Measurements from ENCODE around the gene POR.
A peak's percentile ranks its signal among the peaks of the same experiment; 100 is the strongest.
"Not testable (repeated sequence)": the region's sequence is repeated elsewhere in the genome, so short reads cannot be mapped to it uniquely, and the experiment has no call there.

Gene POR

DNA sequence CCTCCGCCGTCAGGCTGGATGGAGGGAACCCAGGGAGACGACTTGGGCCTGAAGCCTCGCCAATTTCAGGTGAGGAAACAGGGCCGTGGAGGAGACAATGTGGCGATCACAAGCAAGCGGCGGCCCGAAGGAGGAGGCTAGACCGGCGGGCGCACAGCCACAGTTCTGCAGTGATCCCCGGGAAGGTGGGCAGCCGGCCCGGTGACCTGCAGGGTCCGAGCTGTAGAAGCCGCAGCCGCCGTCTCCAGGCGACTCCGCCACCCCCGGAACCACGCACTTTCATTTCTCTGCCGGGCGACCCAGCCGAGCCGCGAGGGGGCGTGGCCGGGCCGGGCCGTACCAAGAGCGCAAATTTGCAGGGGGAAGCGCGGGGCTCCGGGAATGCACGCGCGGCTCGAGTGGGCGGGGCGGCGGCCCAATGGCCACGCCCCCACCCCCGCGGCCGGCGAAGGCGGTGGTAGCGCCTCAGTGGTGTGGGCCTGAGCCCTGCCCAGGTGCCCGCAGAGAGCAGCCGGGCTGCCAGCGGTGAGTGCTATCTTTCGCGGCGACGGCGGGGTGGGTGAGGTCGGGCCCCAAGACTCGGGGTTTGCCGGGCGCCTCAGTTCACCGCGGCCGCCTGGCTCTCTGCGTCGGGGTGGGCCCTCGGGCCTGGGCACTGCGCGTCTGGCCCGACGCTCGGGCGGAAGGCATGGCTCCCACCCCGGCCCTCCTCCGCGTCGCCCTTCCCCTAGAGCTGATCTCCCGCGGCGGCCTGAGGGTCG is at the start of gene POR:
Gene POR (plus strand): TSS at position 501 of the 761 bp plus-strand sequence. CDS start 38,847 bp downstream, outside the sequence.
- peak; percentile 93 for DNase-seq

GRCh38 chr7:75866114-75866488 is 48.9 kb upstream of the POR start:
- no peak for DNase-seq

- DNase-seq: peak; percentile 54
Measured at GRCh38 chr7:75866489-75867389, 48.2 kb upstream of the POR start.

DNA sequence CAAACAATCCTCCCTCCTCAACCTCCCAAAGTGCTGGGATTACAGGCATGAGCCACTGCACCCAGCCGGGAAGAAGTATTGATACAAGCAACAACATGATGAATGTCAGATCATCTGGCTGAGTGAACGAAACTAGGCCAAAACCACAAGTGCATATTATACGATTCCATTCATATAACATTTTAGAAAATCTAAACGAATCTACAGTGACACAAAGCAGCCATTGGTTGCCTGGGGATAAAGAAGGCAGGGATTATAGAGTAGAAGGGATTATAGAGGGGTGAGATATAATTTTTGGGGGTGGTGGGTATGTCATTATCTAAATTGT is 47.6 kb upstream of the POR start:
- no peak for DNase-seq

GRCh38 chr7:75868153-75868552 is 46.8 kb upstream of the POR start:
- DNase-seq: no peak

DNA sequence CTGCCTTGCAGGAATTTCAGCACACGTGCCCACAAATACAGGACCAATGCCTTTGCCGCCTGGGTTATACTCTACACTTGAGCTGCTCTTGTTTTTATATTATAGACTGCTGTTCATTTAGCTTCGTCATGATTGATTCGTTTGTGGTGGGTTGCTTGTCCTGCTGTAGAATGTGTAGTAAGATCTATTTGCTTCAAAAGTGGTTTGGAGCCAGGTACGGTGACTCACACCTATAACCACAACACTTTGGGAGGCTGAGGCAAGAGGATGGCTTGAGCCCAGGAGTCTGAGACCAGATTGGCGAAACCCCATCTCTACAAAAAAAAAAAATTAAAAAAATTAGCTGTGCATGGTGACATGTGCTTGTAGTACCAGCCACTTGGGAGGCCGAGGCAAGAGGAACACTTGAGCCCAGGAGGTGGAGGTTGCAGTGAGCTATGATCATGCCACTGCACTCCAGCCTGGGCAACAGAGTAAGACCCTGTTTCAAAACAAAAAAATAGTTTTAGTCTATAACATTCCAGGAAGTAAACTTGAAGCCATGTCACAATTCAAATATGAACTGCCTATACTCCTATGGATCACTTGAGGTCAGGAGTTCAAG is 45.1 kb upstream of the POR start:
- peak; percentile 49 for DNase-seq

DNA sequence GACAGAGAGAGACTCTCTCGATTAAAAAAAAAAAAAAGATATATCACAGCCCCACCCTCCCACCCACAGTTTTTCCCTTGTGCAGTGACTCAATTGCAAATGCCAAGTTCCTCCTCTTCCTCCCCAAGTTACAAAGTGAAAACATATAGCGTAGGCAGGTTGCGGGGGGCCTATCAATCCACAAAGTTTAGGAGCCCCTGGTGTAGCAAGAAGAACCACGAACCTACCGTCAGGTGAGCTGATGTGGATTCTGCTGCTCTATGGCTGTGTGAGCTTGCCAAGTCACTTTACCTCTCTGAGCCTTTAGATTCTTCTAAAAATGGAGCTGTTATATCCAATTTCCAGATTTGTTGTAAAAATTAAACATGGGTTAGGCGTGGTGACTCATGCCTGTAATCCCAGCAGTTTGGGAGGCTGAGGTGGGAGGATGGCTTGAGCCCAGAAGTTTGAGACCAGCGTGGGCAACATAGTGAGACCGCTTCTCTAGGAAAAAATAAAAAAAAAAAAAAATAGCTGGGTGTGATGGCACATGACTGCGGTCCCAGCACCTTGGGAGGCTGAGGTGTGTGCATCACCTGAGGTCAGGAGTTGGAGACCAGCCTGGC is 44.3 kb upstream of the POR start:
- no peak for DNase-seq

DNA sequence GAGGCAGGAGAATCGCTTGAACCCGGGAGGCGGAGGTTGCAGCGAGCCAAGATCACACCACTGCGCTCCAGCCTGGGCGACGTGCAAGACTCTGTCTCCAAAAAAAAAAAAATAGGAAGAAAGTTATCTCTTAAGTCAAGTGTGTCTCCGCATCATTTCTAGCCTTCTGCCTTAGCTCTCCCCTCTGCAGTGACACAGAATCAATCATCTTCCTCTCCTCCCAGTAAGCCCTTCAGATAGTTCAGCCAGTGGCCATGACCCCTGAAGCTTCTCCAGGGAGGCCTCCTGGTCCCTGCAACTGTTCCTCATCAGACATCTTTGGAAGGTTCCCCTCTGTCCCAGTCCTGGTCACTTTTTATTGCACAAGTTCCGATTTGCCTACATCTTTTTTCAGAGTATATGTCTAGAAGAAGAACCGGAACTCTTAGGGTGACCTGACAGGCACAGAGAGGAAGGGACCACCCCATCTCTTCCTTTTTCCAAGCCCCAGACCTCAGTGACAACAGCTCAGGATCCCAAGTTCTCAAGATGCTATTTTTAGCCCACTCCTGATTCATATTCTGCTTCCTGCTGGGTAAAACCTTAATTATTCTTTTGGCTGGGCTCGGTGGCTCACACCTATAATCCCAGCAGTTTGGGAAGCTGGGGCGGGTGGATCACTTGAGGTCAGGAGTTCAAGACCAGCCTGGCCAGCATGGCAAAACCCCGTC is 42.7 kb upstream of the POR start:
- no peak for DNase-seq

GRCh38 chr7:75874180-75874579 is 40.8 kb upstream of the POR start:
- DNase-seq: not testable (repeated sequence)

DNA sequence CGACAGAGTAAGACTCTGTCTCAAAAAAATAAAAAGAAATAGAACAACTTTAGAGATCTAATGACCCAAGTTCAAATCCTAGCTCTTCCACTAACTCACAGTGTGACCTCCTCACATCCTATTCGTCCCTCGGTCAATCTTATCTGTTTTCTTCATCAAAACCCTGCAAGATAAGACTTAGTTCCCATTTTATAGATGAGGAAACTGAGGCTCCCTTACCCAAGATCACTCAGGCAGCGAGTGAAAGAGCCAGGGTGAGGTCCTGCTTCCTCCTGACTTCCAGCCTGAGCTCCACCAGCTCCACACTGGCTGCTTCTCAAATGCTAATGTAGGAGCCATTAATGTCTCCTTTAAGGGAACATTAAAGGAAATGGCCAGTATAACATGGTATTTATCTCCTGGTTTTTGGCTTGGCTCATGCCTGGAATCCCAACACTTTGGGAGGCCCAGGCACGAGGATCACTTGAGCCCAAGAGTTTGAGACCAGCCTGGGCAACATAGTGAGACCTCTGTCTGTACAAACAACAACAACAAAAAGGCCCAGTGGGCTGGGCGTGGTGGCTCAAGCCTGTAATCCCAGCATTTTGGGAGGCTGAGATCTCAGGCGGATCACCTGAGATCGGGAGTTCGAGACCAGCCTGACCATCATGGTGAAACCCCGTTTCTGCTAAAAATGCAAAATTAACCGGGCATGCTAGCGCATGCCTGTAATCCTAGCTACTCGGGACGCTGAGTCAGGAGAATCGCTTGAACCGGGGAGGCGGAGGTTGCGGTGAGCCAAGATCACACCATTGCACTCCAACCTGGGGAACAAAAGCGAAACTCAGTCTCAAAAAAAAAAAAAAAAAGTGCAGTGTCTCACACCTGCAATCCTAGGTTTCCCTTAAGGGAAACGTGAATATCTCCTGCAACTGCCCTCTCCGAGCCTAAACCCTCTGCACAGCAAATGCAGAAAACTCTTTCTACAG is 39.6 kb upstream of the POR start:
- no peak for DNase-seq

DNA sequence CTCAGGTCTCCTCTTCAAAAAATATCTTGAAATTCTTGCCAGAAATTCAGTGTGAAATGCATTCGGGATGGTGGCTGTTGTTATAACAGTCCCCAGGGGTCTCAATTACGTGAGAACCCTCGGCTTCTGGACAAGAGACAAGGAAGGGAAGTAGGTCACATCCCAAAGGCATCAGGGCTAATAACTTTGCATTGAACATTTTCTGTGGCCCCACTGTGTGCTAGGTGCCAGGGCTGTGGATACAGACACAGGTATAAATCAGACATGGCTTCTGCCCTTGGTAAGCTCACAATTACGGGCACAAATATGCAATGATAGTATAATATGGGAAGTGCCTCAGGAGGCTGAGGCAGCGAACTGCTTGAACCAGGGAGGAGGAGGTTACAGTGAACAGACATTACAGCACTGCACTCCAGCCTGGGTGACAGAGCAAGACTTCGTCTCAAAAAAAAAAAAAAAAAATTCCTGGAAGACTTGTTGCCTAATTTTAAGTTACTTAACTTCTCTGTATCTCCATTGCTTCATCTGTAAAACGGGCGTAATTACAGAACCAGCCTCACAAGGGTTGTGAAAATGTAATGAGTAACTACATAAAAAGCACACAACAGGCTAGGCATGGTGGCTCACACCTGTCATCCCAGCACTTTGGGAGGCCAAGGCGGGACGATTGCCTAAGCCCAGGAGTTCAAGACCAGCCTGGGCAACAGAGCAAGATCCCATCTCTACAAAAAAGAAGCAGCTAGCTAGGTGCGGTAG is 38.7 kb upstream of the POR start:
- DNase-seq: peak; percentile 14

DNA sequence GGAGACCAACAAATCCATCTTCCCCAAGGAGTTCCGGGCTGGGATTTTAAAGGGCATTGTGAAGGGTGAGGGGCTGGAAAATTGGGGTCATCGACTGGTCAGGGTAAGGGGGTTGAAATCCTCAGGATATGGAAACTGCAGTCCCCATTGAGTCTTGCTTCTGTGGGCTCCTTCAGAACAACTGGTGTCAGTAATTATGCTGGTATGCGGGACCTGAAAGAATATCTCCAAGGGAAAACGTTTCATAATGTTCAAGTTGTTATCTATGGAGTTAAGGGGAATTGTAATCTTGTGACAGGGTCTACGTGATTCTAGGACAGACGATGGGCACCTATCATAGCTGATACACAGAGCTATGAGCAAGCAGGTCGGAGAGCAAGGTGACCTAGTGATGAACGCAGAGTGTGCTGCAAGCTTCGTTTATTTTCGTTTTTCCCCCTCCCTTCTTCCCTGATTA is 36.6 kb upstream of the POR start:
- DNase-seq: no peak

GRCh38 chr7:75878769-75879611 is 36.0 kb upstream of the POR start, which contains the start of gene RHBDD2:
Gene RHBDD2 (plus strand): TSS chr7:75879034. CDS start chr7:75879083, 49 bp downstream.
- DNase-seq: peak; percentile 96

DNA sequence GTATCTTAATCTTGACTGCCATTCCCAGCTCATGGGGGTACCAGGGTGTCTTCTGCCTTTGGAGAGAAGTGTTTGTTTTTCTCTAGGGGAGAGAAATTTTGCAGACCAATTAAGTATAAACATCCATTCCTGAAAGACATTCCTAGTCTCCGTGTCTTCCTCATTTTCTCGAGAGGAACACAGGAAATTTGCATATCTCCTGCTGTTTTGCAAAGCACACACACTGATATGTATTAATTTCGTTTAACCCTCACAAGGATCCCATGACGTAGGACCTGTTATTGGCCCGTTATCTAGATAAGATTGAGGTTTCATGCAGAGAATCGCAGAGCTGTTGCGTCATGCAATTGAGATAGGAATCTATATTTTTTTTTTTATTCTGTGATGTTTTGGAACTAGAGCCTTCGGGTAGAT is 35.2 kb upstream of the POR start:
- DNase-seq: no peak

DNA sequence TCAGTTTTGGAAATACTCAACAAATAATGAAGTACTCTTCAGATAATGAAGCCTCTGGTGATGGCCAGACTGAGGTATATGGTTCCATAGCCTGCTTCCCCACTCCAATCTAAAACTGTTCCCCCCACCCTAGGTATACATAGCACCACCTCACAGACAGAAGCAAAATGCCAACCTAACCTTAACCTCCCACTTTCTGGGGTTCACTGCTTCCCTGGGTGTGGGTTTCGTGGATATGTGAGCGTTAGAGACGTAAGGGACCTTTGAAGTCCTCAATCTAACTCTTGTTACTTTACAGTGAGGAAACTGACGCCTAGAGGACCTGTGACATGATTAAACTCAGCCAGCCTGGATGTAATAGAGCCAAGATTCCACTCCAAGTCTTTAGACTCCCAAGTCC is 34.7 kb upstream of the POR start:
- DNase-seq: no peak

DNA sequence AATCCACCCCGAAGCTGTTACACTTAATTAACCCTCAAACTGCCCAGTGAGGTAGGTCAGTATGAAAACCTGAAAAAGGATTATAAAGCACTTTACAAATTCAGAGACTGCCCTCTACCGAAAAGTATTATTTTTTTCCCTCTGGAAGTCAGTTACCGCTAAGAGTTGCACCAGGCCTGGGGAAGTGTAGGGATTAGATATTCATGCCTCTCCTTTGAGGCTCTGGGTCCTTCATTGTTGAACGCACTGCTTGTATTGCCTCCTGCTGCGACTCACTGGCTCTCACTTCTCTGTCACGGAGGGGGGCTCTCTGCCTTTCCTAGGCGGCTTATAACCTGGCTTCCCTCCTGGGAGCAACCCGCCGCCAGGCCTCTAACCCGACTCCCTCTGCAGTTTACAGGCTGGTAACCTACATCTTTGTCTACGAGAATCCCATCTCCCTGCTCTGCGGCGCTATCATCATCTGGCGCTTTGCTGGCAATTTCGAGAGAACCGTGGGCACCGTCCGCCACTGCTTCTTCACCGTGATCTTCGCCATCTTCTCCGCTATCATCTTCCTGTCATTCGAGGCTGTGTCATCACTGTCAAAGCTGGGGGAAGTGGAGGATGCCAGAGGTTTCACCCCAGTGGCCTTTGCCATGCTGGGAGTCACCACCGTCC is 33.4 kb upstream of the POR start:
- DNase-seq: no peak

DNA sequence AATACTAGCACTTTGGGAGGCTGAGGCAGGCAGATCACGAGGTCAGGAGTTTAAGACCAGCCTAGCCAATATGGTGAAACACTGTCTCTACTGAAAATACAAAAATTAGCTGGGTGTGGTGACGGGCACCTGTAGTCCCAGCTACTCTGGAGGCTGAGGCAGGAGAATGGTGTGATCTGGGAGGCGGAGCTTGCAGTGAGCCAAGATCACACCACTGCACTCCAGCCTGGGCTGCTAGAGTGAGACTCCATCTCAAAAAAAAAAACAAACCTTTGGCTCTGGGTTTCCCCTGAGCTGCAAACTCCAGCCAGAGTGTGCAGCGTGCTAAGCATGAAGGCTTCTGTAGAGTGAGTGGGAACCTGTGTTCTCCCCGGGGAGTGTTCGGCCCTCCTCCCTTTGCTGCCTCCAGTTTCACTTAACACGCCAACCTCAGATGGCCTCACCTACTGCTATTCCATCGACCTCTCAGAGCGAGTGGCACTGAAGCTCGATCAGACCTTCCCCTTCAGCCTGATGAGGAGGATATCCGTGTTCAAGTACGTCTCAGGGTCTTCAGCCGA is 31.6 kb upstream of the POR start:
- DNase-seq: not testable (repeated sequence)

GRCh38 chr7:75884476-75884875 is 30.5 kb upstream of the POR start:
- DNase-seq: no peak

DNA sequence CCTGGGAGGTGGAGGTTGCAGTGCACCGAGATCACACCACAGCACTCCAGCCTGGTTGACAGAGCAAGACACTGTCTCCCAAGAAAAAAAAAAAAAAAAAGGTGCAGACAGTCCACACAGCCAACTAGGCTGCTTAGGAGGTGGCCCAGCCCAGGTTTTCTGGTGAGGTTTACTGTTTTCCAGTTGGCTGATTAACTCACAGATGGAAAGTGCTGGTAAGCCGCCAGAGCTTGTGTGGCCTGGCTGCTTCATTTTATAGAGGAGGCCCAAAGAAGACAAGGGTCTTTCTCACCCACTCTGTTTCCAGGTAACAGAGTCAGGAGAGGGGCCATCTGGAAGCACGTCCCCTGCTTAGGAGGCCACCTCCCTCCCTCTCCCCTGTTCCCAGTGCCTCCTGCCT is 29.9 kb upstream of the POR start:
- DNase-seq: no peak
